Measurements from ENCODE around the gene RAB4B. TPM values are rescaled to one million over a fixed set of nuclear protein-coding genes. Genes with fewer than 3 reads are reported as not detected.

The RAB4B gene
- total RNA-seq, 8 experiments from 2014 or later: 14.5 to 23.0 (median 19.4) TPM

Other genes with a start within 250 kb of the RAB4B start
- 10 to 100 TPM in 7 of 8 experiments, 1 to 10 TPM in 1; 10.0 to 37.1 (median 21.2) TPM for gene SHKBP1, start 201.4 kb upstream of the RAB4B start, total RNA-seq
- 10 to 100 TPM in 7 of 8 experiments, 1 to 10 TPM in 1; 1.8 to 52.8 (median 20.1) TPM for gene LTBP4, start 176.9 kb upstream of the RAB4B start, total RNA-seq
- gene NUMBL, start 87.6 kb upstream of the RAB4B start, total RNA-seq: 10 to 100 TPM in 7 of 8 experiments, 1 to 10 TPM in 1; 7.9 to 26.2 (median 18.3) TPM
- 10 to 100 TPM; 27.6 to 53.1 (median 32.8) TPM for gene COQ8B, start 61.4 kb upstream of the RAB4B start, total RNA-seq
- gene ITPKC, start 61.1 kb upstream of the RAB4B start, total RNA-seq: 10 to 100 TPM in 3 of 8 experiments, 1 to 10 TPM in 5; 7.8 to 13.1 (median 9.2) TPM
- 10 to 100 TPM in 1 of 8 experiments, 1 to 10 TPM in 7; 2.4 to 12.6 (median 3.8) TPM for gene ACTMAP, start 27.8 kb upstream of the RAB4B start, total RNA-seq
- gene SNRPA, start 27.0 kb upstream of the RAB4B start, total RNA-seq: 100 to 1,000 TPM in 1 of 8 experiments, 10 to 100 TPM in 7; 32.4 to 112 (median 40.7) TPM
- gene MIA, start 2.7 kb upstream of the RAB4B start, total RNA-seq: 1 to 10 TPM in 3 of 8 experiments, under 1 TPM in 1, not detected in 4; 0.90 to 5.0 (median 1.5) TPM
- 10 to 100 TPM; 32.1 to 96.2 (median 65.5) TPM for gene EGLN2, start 20.9 kb downstream of the RAB4B start, total RNA-seq
- gene CYP2A6, start 72.2 kb downstream of the RAB4B start, total RNA-seq: 1 to 10 TPM in 3 of 8 experiments, under 1 TPM in 2, not detected in 3; 0.16 to 2.0 (median 1.4) TPM
- 1 to 10 TPM in 1 of 8 experiments, under 1 TPM in 4, not detected in 3; 0.17 to 1.1 (median 0.45) TPM for gene CYP2A7, start 104.0 kb downstream of the RAB4B start, total RNA-seq
- under 1 TPM in 4 of 8 experiments, not detected in 4; 0.17 to 0.63 (median 0.22) TPM for gene CYP2B6, start 213.0 kb downstream of the RAB4B start, total RNA-seq

Data from motor neuron (in vitro differentiated cells).